Kidney (tissue), 14 donors: ENCODE data around the gene NFIA. TPM values are rescaled to one million over a fixed set of nuclear protein-coding genes. Genes with fewer than 3 reads are reported as not detected.

Source experiments
- DNase-seq, 5 donors: peaks; one replicate each; pipeline ENCODE4 v3.0.0-alpha.2; 2013 to 2020
- FAIRE-seq: peaks from 2 replicates; lab custom pipeline; 2012; peaks lifted over from hg19 to GRCh38; lab: Jason Lieb, UNC
- H3K27ac ChIP-seq, 2 donors: one replicate each; pipeline ENCODE4 v1.7.0; 2013; ENCODE audit warnings: low read depth in 2 of 2, low read length in 2 of 2, inconsistent platforms in 1 of 2
- H3K27me3 ChIP-seq: one replicate; pipeline ENCODE4 v1.7.1; 2013; ENCODE audit warnings: low read length, inconsistent platforms; ENCODE audit not compliant: control insufficient read depth, insufficient read depth
- H3K36me3 ChIP-seq, 3 donors: one replicate each; pipeline versions ENCODE4 v1.7.0 to v1.7.1; 2013; ENCODE audit warnings: low read length in 3 of 3, control low read depth in 1 of 3, inconsistent platforms in 1 of 3; ENCODE audit not compliant: insufficient read depth in 3 of 3, control insufficient read depth in 2 of 3
- H3K4me1 ChIP-seq, 3 donors: one replicate each; pipeline versions ENCODE4 v1.7.0 to v1.7.1; 2013; ENCODE audit warnings: low read length in 3 of 3, inconsistent platforms in 1 of 3, low read depth in 1 of 3; ENCODE audit not compliant: control insufficient read depth in 2 of 3, insufficient read depth in 2 of 3
- H3K4me3 ChIP-seq, 3 donors: one replicate each; pipeline versions ENCODE4 v1.7.0 to v1.8.1; 2013; ENCODE audit warnings: low read length in 3 of 3, control low read depth in 1 of 3, inconsistent platforms in 1 of 3
- H3K9ac ChIP-seq, 3 donors: one replicate each; pipeline versions ENCODE4 v1.7.0 to v1.7.1; 2013; ENCODE audit warnings: low read length in 3 of 3, control low read depth in 1 of 3, inconsistent platforms in 1 of 3
- H3K9me3 ChIP-seq, 3 donors: one replicate each; pipeline versions ENCODE4 v1.7.0 to v1.7.1; 2013; ENCODE audit warnings: low read length in 3 of 3, control low read depth in 1 of 3, inconsistent platforms in 1 of 3; ENCODE audit not compliant: control insufficient read depth in 2 of 3, insufficient read depth in 1 of 3
- intact Hi-C: fragments of 100-400 bp; cut with DNase I; formaldehyde crosslinking; loops from one replicate; pipeline ENCODE4 v1.11.1; 2022
- polyA plus RNA-seq: library from polyadenylated mRNA; stranded (reverse); fragments of 350-450 nt; fragmentation: Illumina TruSeq; extraction: RNeasy Lipid Tissue Mini Kit (QIAGEN cat#74804); gene quantifications from one replicate; pipeline ENCODE4 v1.2.3, GENCODE V29; 2014; ENCODE audit warnings: low read depth, low replicate concordance; ENCODE audit not compliant: insufficient read depth
- total RNA-seq: library from RNA; stranded (reverse); fragmentation: NEBNext Ultra II Directional; extraction: Animal tissue kit (Norgen Biotek cat#: 25700); gene quantifications from one replicate; pipeline ENCODE4 v1.2.1, GENCODE V29; 2021
- TF ChIP-seq, protein P1 (sequence below): IDR thresholded peaks from 3 replicates; pipeline ENCODE4 v1.5.1; 2012; ENCODE audit warnings: mild to moderate bottlenecking, moderate library complexity, borderline replicate concordance; ENCODE audit not compliant: insufficient read depth; ENCODE audit errors: extremely low read depth
- donor health status: control.
- donor health status: control.
- donor health status: control.
- donor health status: control.
- donor health status: control.
- donor health status: DM: yes; HTN: yes; CAD: no.
- donor health status: Normal renal cell carcinoma (clear cell type).

NFIA gene
- total and polyA plus RNA-seq, 2 donors from 2014 or later, result 4.8 to 87.5 TPM

DNA sequence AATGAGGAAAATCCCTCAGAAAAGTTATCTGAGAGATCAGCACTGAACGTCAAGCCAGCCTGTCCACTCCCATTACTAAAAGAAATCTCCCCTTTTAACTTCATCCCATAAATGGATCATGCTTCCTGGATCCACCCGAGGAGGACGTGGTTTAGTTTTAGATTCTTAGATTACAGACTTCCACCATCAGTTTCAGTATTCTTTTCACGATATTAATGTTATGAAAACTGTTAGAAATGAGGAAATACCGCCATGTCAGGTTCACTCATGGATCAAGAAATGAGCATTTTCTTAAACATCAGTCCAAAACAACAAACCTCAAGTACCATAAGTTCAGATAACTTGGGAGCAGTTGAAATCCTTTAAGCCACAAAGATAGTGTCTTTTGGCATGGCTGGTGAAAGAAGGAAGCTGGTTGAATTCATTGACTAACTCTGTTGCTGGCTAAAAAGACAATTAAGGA is 49.8 kb downstream of the NFIA start:
- no peak for FAIRE-seq
- H3K4me3 ChIP-seq, result peak overlapping the region in 1 of 3 donors; percentile 4

DNA sequence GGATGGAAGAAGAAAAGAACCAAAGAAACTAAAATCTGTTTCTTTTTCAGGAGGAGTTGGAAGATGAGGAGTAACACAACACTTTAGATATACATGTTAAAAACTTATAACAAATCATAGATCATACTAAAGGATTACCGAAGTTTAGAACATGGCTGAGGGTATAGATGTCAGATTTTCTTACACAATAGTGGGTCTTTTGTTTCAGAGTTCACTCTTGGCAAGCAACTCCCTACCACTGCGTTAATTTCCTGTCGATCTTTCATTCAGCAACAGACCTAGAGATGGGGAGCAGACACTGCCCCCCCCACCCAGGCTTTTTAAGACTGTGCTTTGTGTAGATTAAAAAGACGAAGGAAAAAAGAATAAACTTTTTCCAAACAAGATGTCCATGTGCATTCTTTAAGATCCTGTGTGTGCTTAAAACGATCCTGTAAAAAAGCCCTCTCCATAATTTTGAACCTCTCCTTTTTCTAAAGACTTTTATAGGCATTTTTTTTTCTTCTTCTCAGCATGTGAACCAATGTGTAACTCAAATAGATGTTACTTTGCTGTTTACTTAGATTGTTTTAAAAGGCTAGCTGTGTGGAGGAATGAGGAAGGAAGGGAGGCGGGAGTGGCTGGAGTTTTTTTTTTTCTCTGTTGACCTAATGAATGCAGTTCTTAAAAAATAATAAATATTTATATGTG is 50.4 kb downstream of the NFIA start:
- FAIRE-seq (no peak), DNase-seq (peak in 1 of 5 donors; percentile 58)
- Histone ChIP-seq H3K9me3 (no peaks in the 10 kb centered on the region), H3K4me3 (peak overlapping the region in 1 of 3 donors; percentile 4), H3K4me1 (peaks cover 0 to 8% (median 4%) of the 10 kb centered on the region in 3 donors), H3K36me3 (no peaks in the 10 kb centered on the region), H3K9ac (no peak overlapping the region), H3K27me3 (no peaks in the 10 kb centered on the region), H3K27ac (peak overlapping the region in 1 of 2 donors; percentile 23)
- TF ChIP-seq, protein P1, sequence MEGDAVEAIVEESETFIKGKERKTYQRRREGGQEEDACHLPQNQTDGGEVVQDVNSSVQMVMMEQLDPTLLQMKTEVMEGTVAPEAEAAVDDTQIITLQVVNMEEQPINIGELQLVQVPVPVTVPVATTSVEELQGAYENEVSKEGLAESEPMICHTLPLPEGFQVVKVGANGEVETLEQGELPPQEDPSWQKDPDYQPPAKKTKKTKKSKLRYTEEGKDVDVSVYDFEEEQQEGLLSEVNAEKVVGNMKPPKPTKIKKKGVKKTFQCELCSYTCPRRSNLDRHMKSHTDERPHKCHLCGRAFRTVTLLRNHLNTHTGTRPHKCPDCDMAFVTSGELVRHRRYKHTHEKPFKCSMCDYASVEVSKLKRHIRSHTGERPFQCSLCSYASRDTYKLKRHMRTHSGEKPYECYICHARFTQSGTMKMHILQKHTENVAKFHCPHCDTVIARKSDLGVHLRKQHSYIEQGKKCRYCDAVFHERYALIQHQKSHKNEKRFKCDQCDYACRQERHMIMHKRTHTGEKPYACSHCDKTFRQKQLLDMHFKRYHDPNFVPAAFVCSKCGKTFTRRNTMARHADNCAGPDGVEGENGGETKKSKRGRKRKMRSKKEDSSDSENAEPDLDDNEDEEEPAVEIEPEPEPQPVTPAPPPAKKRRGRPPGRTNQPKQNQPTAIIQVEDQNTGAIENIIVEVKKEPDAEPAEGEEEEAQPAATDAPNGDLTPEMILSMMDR, result no peak
- intact Hi-C loops, result no loop called here

More for the DNA sequence above, 49.8 kb downstream of the NFIA start:
- Histone ChIP-seq H3K9me3 (no peaks in the 10 kb centered on the region), H3K4me1 (peaks cover 0 to 8% (median 4%) of the 10 kb centered on the region in 3 donors), H3K9ac (no peak overlapping the region), H3K27ac (peak overlapping the region; percentile 23 to 54), H3K27me3 (no peaks in the 10 kb centered on the region), H3K36me3 (no peaks in the 10 kb centered on the region)
- no peak for DNase-seq
- intact Hi-C loops, result no loop called here
- TF ChIP-seq, protein P1, result no peak

DNA sequence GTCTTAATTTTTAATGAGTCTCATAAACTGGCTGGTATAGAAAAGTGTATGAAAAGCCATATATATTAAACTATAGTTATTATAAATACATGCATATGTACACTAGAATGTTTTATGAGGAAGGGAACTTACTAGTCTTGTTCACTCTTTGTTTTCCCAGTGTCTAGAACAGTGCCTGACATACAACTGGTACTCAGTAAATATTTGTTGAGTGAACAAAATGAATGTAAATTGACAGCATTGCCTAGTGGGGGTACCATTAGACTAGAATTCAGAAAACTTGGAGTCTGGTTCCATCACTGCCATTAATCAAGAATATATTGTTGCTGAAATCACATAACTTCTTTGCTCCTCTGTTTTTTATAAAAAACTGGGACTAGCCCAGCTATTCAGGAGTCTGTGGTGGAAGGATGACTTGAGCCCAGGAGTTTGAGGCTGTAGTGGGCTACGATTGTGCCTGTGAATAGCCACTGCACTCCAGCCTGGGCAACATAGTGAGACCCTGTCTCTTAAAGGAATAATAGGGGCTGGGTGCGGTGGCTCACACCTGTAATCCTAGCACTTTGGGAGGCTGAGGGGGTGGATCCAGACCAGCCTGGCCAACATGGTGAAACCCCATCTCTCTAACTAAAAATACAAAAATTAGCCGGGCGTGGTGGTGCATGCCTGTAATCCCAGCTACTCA is 51.1 kb downstream of the NFIA start:
- TF ChIP-seq, protein P1, result no peak
- H3K9me3 ChIP-seq, result no peaks in the 10 kb centered on the region
- peaks cover 0 to 8% (median 4%) of the 10 kb centered on the region in 3 donors for H3K4me1 ChIP-seq
- no peak overlapping the region for H3K4me3 ChIP-seq
- no peak overlapping the region for H3K27ac ChIP-seq
- no peak for FAIRE-seq
- no peaks in the 10 kb centered on the region for H3K36me3 ChIP-seq
- no peak for DNase-seq
- no peak overlapping the region for H3K9ac ChIP-seq
- intact Hi-C loops, result no loop called here
- no peaks in the 10 kb centered on the region for H3K27me3 ChIP-seq
